SHP77 (cell line): ENCODE results near the gene ADH1B.
"Not testable (repeated sequence)": the region's sequence is repeated elsewhere in the genome, so short reads cannot be mapped to it uniquely, and the experiment has no call there.

Source experiments
- DNase-seq, 2 experiments: peaks; one replicate each; lab custom pipeline; 2025; lab: John Stamatoyannopoulos, UW

The ADH1B gene

GRCh38 chr4:99321241-99322191 lies at the start of gene ADH1B:
Gene ADH1B (minus strand): TSS chr4:99321401. CDS start chr4:99321331, 70 bp downstream.
- DNase-seq, result no peak

GRCh38 chr4:99367817-99368216 lies 46.6 kb upstream of the ADH1B start:
- not testable (repeated sequence) for DNase-seq

- DNase-seq, result no peak
These were observed 45.3 kb upstream of the ADH1B start for GRCh38 chr4:99366491-99366890.

- DNase-seq, result no peak
These were observed 41.6 kb upstream of the ADH1B start for GRCh38 chr4:99362768-99363167.

- no peak for DNase-seq
These were observed 40.7 kb upstream of the ADH1B start for GRCh38 chr4:99361899-99362275.

- no peak for DNase-seq
These were observed 40.2 kb upstream of the ADH1B start for GRCh38 chr4:99361268-99361898.

- DNase-seq, result no peak
These were observed 38.4 kb upstream of the ADH1B start for GRCh38 chr4:99359480-99360204.

GRCh38 chr4:99357948-99358347 lies 36.7 kb upstream of the ADH1B start:
- DNase-seq, result no peak

GRCh38 chr4:99356992-99357391 lies 35.8 kb upstream of the ADH1B start:
- no peak for DNase-seq

GRCh38 chr4:99356149-99356548 lies 34.9 kb upstream of the ADH1B start:
- DNase-seq, result not testable (repeated sequence)

- DNase-seq, result no peak
These were observed 31.7 kb upstream of the ADH1B start, which contains the start of gene ADH1C for GRCh38 chr4:99352602-99353537. Gene ADH1C (minus strand): TSS chr4:99352746. CDS start chr4:99352675, 71 bp downstream.

- no peak for DNase-seq
These were observed 30.3 kb upstream of the ADH1B start for GRCh38 chr4:99351487-99351886.

GRCh38 chr4:99349338-99349737 lies 28.1 kb upstream of the ADH1B start:
- DNase-seq, result no peak

- DNase-seq, result not testable (repeated sequence)
These were observed 21.4 kb upstream of the ADH1B start for GRCh38 chr4:99342624-99343023.

GRCh38 chr4:99341426-99341825 lies 20.2 kb upstream of the ADH1B start:
- no peak for DNase-seq

GRCh38 chr4:99339172-99339571 lies 18.0 kb upstream of the ADH1B start:
- DNase-seq, result no peak

GRCh38 chr4:99336553-99336952 lies 15.4 kb upstream of the ADH1B start:
- DNase-seq, result no peak

GRCh38 chr4:99334880-99335279 lies 13.7 kb upstream of the ADH1B start:
- DNase-seq, result no peak

- DNase-seq, result no peak
These were observed 9.4 kb upstream of the ADH1B start for GRCh38 chr4:99330648-99331047.

- no peak for DNase-seq
These were observed 8.7 kb upstream of the ADH1B start for GRCh38 chr4:99329876-99330275.

- DNase-seq, result no peak
These were observed 3.8 kb upstream of the ADH1B start for GRCh38 chr4:99324979-99325378.
